Left lung (tissue), 10 donors: Measurements from ENCODE around the gene RXFP1. TPM values are rescaled to one million over a fixed set of nuclear protein-coding genes. Genes with fewer than 3 reads are reported as not detected.
"Not testable (repeated sequence)": the region's sequence is repeated elsewhere in the genome, so short reads cannot be mapped to it uniquely, and the experiment has no call there.

Experiments
- ATAC-seq: fragments of 200-7000 bp; cut with Tn5 transposase; one replicate; pipeline ENCODE4 v1.9.1; 2020; ENCODE audit warnings: moderate library complexity
- DNase-seq, 4 donors: peaks; one replicate each; pipeline ENCODE4 v3.0.0-alpha.2; 2013 to 2020
- H3K27ac ChIP-seq, 2 donors: fragments of 200-600 bp; sonication (generic) in 1 of 2; one replicate each; pipeline versions ENCODE4 v1.5.0 to v1.8.0; 2020 to 2021
- H3K27me3 ChIP-seq, 2 donors: fragments of 200-600 bp; sonication (generic) in 1 of 2; one replicate each; pipeline versions ENCODE4 v1.5.0 to v1.8.0; 2020 to 2021
- H3K36me3 ChIP-seq, 2 donors: fragments of 200-600 bp; sonication (generic) in 1 of 2; one replicate each; pipeline versions ENCODE4 v1.5.0 to v1.8.0; 2020 to 2021
- H3K4me1 ChIP-seq, 2 donors: fragments of 200-600 bp; one replicate each; pipeline ENCODE4 v1.8.0; 2021
- H3K4me3 ChIP-seq, 2 donors: fragments of 200-600 bp; sonication (generic) in 1 of 2; one replicate each; pipeline versions ENCODE4 v1.5.0 to v1.8.0; 2020 to 2021; ENCODE audit warnings: mild to moderate bottlenecking in 1 of 2
- H3K9me3 ChIP-seq, 2 donors: fragments of 200-600 bp; sonication (generic) in 1 of 2; one replicate each; pipeline versions ENCODE4 v1.5.0 to v1.8.0; 2020 to 2021
- intact Hi-C, 2 donors: fragments of 100-400 bp; cut with DNase I; formaldehyde crosslinking; loops; one replicate each; pipeline versions ENCODE4 v1.11.2 to v1.14.2; 2022
- polyA plus RNA-seq, 6 donors: library from polyadenylated mRNA; unstranded; fragments of 120-200 nt; gene quantifications; one replicate each; pipeline ENCODE4 v1.2.1, GENCODE V29; 2013; ENCODE audit not compliant: insufficient read length in 6 of 6
- total RNA-seq, 2 donors: library from RNA; stranded (reverse); fragmentation: NEBNext Ultra II Directional; extraction: Animal tissue kit (Norgen Biotek cat#: 25700); gene quantifications; one replicate each; pipeline ENCODE4 v1.2.1, GENCODE V29; 2021
- TF ChIP-seq, protein P1 (sequence below), 2 donors: fragments of 200-600 bp; sonication (generic) in 1 of 2; IDR thresholded peaks; one replicate each; pipeline versions ENCODE4 v1.5.0 to v1.8.0; 2021; ENCODE audit warnings: antibody characterized with exemption in 2 of 2
- donor health status: DM: no; HTN: yes; CAD: no.
- donor health status: DM: no; HTN: no; CAD: no.

RXFP1 gene
- total and polyA plus RNA-seq, 8 donors: 2.7 to 10.2 (median 7.4) TPM

DNA sequence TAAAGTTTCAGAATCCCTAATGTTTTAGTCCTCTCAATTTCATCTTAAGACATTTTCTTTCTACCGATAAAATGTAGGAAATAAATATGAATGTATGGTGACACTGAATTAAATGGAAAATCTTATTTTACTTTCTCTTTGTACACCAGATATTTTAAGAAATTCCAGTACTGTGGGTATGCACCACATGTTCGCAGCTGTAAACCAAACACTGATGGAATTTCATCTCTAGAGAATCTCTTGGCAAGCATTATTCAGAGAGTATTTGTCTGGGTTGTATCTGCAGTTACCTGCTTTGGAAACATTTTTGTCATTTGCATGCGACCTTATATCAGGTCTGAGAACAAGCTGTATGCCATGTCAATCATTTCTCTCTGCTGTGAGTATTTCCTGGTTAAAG is 123.1 kb downstream of the RXFP1 start:
- Histone ChIP-seq H3K36me3 (no peaks in the 10 kb centered on the region), H3K27ac (no peak overlapping the region), H3K4me3 (no peak overlapping the region), H3K9me3 (no peaks in the 10 kb centered on the region), H3K4me1 (no peaks in the 10 kb centered on the region), H3K27me3 (no peaks in the 10 kb centered on the region)
- ATAC-seq (no peak), DNase-seq (no peak)
- intact Hi-C loops: no loop called here
- TF ChIP-seq, protein P1, sequence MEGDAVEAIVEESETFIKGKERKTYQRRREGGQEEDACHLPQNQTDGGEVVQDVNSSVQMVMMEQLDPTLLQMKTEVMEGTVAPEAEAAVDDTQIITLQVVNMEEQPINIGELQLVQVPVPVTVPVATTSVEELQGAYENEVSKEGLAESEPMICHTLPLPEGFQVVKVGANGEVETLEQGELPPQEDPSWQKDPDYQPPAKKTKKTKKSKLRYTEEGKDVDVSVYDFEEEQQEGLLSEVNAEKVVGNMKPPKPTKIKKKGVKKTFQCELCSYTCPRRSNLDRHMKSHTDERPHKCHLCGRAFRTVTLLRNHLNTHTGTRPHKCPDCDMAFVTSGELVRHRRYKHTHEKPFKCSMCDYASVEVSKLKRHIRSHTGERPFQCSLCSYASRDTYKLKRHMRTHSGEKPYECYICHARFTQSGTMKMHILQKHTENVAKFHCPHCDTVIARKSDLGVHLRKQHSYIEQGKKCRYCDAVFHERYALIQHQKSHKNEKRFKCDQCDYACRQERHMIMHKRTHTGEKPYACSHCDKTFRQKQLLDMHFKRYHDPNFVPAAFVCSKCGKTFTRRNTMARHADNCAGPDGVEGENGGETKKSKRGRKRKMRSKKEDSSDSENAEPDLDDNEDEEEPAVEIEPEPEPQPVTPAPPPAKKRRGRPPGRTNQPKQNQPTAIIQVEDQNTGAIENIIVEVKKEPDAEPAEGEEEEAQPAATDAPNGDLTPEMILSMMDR (IDR thresholded peaks at IDR 0.05): no peak

DNA sequence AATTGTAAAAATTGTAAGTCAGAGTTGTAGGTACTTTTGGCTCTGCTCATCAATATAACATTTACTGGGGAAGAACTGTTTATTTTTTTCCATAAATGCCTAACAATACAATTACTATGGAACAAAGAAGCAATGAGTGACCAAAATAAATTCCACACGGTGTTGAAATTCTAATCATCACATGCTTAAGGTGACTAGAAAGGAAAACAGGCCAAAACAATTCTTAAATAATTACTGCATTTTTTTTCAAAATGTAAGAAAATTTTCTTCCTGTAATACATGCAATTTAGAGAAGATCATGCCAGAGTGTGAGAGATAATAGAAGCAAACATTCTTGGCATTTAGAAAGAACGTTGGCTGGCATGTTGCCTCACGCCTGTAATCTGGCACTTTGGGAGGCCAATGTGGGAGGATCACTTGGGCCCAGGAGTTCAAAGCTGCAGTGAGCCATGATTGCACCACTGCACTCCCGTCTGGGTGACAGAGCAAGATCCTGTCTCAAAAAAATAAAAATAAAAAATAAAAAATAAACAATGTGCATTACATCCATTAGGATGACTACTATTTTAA is 127.5 kb downstream of the RXFP1 start:
- Histone ChIP-seq H3K4me1 (no peaks in the 10 kb centered on the region), H3K9me3 (no peaks in the 10 kb centered on the region), H3K4me3 (no peak overlapping the region), H3K36me3 (no peaks in the 10 kb centered on the region), H3K27ac (no peak overlapping the region), H3K27me3 (no peaks in the 10 kb centered on the region)
- DNase-seq (no peak), ATAC-seq (no peak)
- intact Hi-C loops: no loop called here
- TF ChIP-seq, protein P1 (IDR thresholded peaks at IDR 0.05): no peak

DNA sequence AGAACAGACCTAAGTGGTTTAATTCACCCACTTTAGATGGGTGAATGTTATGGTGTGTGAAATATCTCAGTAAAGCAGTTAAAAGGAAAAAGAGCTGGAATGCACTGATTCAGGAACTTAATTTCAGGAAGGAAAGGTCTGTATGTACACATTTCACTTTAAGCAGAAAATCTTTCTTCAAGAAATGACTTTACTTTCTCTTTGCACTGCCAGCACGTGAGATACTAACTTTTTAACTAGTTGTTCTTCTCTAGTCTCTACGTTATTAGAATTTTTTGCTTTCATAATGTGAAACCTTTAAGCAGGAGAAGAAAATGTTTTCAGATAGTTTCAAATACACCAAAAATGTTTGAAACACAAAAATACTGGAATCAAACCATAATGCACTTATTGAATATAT is 131.2 kb downstream of the RXFP1 start:
- ATAC-seq (no peak), DNase-seq (no peak)
- no peaks in the 10 kb centered on the region for H3K36me3 ChIP-seq
- no peak overlapping the region for H3K27ac ChIP-seq
- H3K9me3 ChIP-seq: no peaks in the 10 kb centered on the region
- TF ChIP-seq, protein P1 (IDR thresholded peaks at IDR 0.05): no peak
- H3K4me1 ChIP-seq: no peaks in the 10 kb centered on the region
- intact Hi-C loops: no loop called here
- H3K27me3 ChIP-seq: no peaks in the 10 kb centered on the region
- no peak overlapping the region for H3K4me3 ChIP-seq

DNA sequence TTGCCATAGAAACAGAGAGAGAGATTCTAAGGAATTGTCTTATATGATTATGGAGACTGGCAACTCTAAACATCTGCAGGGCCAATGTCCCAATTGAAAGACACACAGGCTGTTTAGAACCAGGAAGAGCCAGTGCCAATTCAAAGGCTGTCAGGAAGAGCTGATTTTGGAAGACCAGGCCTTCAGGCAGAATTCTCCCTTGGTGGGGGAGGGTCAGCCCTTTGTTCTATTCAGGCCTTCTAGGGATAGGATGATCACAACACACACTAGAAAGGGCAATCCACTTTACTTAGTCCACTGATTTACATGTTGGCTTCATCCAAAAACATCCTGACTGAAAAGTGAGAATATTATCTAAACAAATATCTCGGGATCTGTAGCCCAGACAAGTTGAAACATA is 134.8 kb downstream of the RXFP1 start:
- DNase-seq (no peak), ATAC-seq (no peak)
- H3K4me3 ChIP-seq: no peak overlapping the region
- no peaks in the 10 kb centered on the region for H3K4me1 ChIP-seq
- no peak overlapping the region for H3K27ac ChIP-seq
- intact Hi-C loops: no loop called here
- no peaks in the 10 kb centered on the region for H3K36me3 ChIP-seq
- no peaks in the 10 kb centered on the region for H3K27me3 ChIP-seq
- TF ChIP-seq, protein P1 (IDR thresholded peaks at IDR 0.05): no peak
- H3K9me3 ChIP-seq: no peaks in the 10 kb centered on the region

DNA sequence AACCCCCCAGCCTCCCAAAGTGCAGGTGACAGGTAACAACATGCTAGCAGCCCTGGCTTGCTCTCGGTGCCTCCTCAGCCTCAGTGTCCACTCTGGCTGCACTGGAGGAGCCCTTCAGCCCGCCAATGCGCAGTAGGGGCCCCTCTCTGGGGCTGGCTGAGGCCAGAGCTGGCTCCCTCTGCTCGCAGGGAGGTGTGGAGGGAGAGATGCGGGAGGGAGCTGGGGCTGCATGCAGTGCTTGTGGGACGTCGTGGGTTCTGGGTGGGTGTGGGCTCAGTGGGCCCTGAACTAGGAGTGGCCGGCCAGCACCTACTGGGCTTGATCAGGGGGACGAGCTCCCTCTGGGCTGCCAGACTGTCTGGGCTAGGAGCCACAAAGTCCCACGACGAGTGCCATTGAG is 135.6 kb downstream of the RXFP1 start:
- DNase-seq (peak in 1 of 4 donors; percentile 65), ATAC-seq (no peak)
- TF ChIP-seq, protein P1 (IDR thresholded peaks at IDR 0.05): no peak
- no peaks in the 10 kb centered on the region for H3K9me3 ChIP-seq
- H3K27ac ChIP-seq: no peak overlapping the region
- no peak overlapping the region for H3K4me3 ChIP-seq
- H3K36me3 ChIP-seq: no peaks in the 10 kb centered on the region
- H3K27me3 ChIP-seq: no peaks in the 10 kb centered on the region
- intact Hi-C loops: no loop called here
- H3K4me1 ChIP-seq: no peaks in the 10 kb centered on the region

DNA sequence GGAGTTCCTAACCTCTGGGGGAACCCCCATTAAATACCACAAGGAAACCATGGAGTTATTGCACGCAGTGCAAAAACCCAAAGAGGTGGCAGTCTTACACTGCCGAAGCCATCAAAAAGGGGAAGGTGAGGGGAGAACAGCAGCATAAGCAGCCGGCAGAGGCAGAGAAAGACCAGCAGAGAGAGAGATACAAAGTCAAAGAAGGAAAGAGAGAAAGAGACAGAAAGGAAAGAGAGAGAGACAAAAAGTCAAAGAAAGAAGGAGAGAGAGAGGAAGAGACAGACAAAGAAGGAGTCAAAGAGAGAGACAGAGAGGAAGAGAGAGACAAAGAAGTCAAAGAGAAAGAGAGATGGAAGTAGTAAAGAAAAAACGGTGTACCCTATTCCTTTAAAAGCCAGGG is 141.6 kb downstream of the RXFP1 start:
- intact Hi-C loops, DNase-seq, H3K36me3 ChIP-seq: not testable (repeated sequence)

DNA sequence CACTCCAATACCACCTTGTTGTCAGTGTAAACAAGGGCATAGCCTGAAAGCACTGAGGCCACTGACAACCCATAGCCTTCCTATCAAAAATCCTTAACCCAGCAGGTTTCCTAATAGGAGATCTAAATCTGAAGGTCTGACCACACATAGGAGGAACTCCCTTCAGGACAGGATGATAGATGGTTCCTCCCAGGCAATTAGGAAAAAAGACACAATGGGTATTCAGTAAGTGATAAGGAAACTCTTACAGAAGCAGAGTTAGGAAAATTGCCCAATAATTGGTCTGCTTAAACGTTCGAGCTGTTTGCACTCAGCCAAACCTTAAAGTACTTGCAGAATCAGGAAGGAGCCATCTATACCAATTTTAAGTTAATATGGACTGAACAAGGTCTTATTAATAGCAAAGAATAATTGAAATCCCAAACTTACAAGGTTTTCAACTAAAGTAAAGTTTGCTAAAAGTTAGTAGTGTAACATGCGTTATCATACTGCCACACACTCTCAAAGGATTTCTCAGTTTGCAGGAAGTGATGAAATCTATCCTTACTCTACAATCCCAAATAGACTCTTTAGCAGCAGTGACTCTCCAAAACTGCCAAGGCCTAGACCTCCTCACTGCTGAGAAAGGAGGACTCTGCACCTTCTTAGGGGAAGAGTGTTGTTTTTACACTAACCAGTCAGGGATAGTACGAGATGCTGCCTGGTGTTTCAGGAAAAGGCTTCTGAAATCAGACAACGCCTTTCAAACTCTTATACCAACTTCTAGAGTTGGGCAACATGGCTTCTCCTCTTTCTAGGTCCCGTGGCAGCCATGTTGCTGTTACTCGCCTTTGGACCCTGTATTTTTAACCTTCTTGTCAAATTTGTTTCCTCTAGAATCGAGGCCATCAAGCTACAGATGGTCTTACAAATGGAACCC is 142.3 kb downstream of the RXFP1 start:
- intact Hi-C loops, H3K4me3 ChIP-seq, H3K9me3 ChIP-seq, H3K27me3 ChIP-seq, DNase-seq, ATAC-seq, H3K36me3 ChIP-seq: not testable (repeated sequence)
- peaks cover 0 to 11% of the 10 kb centered on the region in 2 donors for H3K4me1 ChIP-seq
- peak overlapping the region in 1 of 2 donors; percentile 37 for H3K27ac ChIP-seq

More for the DNA sequence above, 141.6 kb downstream of the RXFP1 start:
- not testable (repeated sequence) for ATAC-seq, H3K4me3 ChIP-seq, H3K27me3 ChIP-seq, H3K9me3 ChIP-seq
- Histone ChIP-seq H3K27ac (peak overlapping the region in 1 of 2 donors; percentile 37), H3K4me1 (peaks cover 0 to 11% of the 10 kb centered on the region in 2 donors)
